Esophagus muscularis mucosa (tissue), 3 donors: ENCODE data around the gene GALNTL6.

ENCODE experiments used
- CTCF ChIP-seq, 3 experiments: fragments of 200-600 bp in 2 of 3; fragments of 450-650 bp in 1 of 3; sonication (generic) in 2 of 3; IDR thresholded peaks; one replicate each; pipeline ENCODE4 v1.5.1; 2017 to 2019; ENCODE audit warnings: antibody characterized with exemption in 3 of 3, mild to moderate bottlenecking in 2 of 3, moderate library complexity in 1 of 3
- POLR2A ChIP-seq: fragments of 450-650 bp; IDR thresholded peaks from one replicate; pipeline ENCODE4 v1.6.1; 2017; ENCODE audit warnings: antibody characterized with exemption, moderate library complexity, mild to moderate bottlenecking, low read depth

- TF ChIP-seq CTCF (IDR thresholded peaks at IDR 0.05) = no peak
- no peak for TF ChIP-seq POLR2A
Measured at GRCh38 chr4:172898715-172899114, 1085.5 kb downstream of the GALNTL6 start.
